C4-2B (cell line): ENCODE results near the gene PGP.

Source experiments
- H3K27ac ChIP-seq: fragments of 450-650 bp; 2 replicates; pipeline ENCODE4 v1.5.1; 2017
- CTCF ChIP-seq: fragments of 450-650 bp; conservative IDR thresholded peaks from 2 replicates; pipeline ENCODE4 v1.5.1; 2017; ENCODE audit warnings: mild to moderate bottlenecking
- ZFX ChIP-seq: fragments of 450-650 bp; IDR thresholded peaks from 2 replicates; pipeline ENCODE4 v1.6.1; 2017

Gene PGP

GRCh38 chr16:2166263-2167067, 48.2 kb downstream of the PGP start:
- TF ChIP-seq CTCF (no peak), ZFX (no peak)
- no peak overlapping the region for H3K27ac ChIP-seq

DNA sequence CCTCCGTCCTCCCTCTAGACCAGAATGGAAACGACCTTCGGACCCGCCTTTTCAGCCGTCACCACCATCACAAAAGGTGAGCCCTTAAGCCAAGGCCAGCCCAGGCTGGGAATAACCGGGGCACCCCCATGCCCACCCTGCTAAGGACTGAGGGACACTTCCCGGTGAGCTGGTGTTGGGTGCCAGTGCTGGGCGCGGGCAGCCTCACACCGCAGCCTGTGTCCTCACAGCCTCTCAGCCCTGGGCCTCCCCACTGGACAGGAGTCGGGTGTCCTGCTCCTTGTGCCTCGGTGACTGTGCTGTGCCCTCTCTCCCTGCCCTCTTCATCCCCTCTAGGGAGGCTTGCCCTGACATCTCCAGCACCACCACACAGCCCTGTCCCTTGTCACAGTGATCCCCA, 48.8 kb downstream of the PGP start:
- H3K27ac ChIP-seq: no peak overlapping the region
- TF ChIP-seq ZFX (no peak), CTCF (no peak)

GRCh38 chr16:2163211-2163881, 51.3 kb downstream of the PGP start:
- no peak overlapping the region for H3K27ac ChIP-seq
- no peak for TF ChIP-seq CTCF

DNA sequence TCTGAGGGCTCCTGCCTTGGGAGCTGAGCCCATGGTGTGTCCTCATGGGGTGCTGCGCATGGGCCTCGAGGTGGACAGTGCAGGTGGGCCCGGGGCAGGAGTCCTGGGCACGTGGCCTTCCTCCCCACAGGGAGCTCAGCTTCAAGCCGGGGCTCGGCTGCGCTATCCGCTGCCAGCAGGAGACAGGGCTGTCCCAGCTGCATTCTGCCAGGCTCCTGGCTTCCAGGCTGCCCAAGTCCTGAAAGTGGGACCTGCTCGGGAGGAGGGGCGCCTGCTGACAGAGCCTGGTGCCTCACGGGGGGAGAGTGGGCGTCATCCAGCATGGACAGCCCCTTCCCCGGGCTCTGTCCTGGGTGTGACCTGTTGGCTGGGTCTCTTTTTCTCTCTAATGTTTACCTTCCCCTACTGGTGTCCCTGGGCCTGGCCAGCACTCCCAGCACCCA, 51.9 kb downstream of the PGP start:
- TF ChIP-seq ZFX: no peak
- TF ChIP-seq CTCF: no peak
- no peak overlapping the region; the same call in 1 of the 2 replicates for H3K27ac ChIP-seq

GRCh38 chr16:2161911-2162310, 52.7 kb downstream of the PGP start:
- H3K27ac ChIP-seq: no peak overlapping the region

More at GRCh38 chr16:2161911-2162310, 52.7 kb downstream of the PGP start:
- TF ChIP-seq CTCF: no peak
- no peak for TF ChIP-seq ZFX
